GM06990 (cell line): ENCODE data around the gene PLS3.
A peak's percentile ranks its signal among the peaks of the same experiment; 100 is the strongest.

Experiments used
- DNase-seq: peaks from one replicate; pipeline ENCODE4 v3.0.0-alpha.2; 2011; ENCODE audit not compliant: insufficient read length; ENCODE audit errors: extremely low read depth
- H3K27me3 ChIP-seq: replicated peaks from 2 replicates; pipeline ENCODE4 v1.6.0; 2011; ENCODE audit warnings: low read length; ENCODE audit not compliant: control insufficient read depth, insufficient read depth
- H3K36me3 ChIP-seq: 2 replicates; pipeline ENCODE4 v1.5.1; 2011; ENCODE audit warnings: low read length; ENCODE audit not compliant: control insufficient read depth, insufficient read depth
- H3K4me3 ChIP-seq: replicated peaks from 2 replicates; pipeline ENCODE4 v1.5.1; 2011; ENCODE audit warnings: low read depth, mild to moderate bottlenecking, control low read depth, low read length
- CTCF ChIP-seq: IDR thresholded peaks from 2 replicates; pipeline ENCODE4 v1.5.1; 2011; ENCODE audit warnings: low read length, control low read depth, mild to moderate bottlenecking, inconsistent platforms; ENCODE audit not compliant: insufficient read depth, poor library complexity, severe bottlenecking

PLS3 gene

GRCh38 chrX:115609621-115610020, 48.6 kb downstream of the PLS3 start:
- H3K27me3 ChIP-seq: no peaks in the 10 kb centered on the region
- no peak for TF ChIP-seq CTCF
- no peak for DNase-seq

DNA sequence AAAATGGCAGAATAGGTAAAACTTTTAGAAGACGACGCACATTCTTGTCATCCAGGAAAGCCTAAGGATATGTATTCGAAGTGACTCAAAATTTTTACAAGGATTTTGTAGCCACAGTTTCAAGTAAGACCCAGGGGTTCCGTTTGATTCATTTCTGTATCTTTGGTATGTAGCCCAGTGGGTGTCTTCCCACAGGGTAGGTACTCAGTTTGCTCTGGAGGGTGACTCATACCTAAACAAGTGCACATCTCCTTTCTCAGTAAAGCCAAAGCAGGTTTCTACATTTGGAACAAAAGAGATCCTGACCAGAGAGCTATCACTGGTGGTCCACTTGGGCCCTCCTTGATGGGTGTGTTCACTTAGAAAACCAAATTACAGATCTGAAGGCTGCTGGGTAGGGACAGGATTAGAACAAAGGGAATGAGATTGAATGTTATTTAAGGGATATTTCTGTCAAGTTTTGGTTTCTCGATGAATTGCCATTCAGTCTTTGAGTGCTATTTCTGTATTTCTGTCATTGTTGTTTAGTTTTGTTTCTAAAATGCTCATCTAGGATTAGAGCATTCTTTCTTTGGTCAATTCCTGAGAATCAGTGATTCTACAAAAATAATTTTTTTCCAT, 56.1 kb downstream of the PLS3 start:
- TF ChIP-seq CTCF: no peak
- no peaks in the 10 kb centered on the region for H3K27me3 ChIP-seq
- peak; percentile 78 for DNase-seq
- no peak overlapping the region for H3K4me3 ChIP-seq
- H3K36me3 ChIP-seq: no peaks in the 10 kb centered on the region

More at GRCh38 chrX:115609621-115610020, 48.6 kb downstream of the PLS3 start:
- Histone ChIP-seq H3K36me3 (no peaks in the 10 kb centered on the region), H3K4me3 (no peak overlapping the region)

GRCh38 chrX:115622534-115622933, 61.6 kb downstream of the PLS3 start:
- Histone ChIP-seq H3K27me3 (no peaks in the 10 kb centered on the region), H3K4me3 (no peak overlapping the region), H3K36me3 (no peaks in the 10 kb centered on the region)
- no peak for DNase-seq
- TF ChIP-seq CTCF: no peak

GRCh38 chrX:115624916-115625315, 63.9 kb downstream of the PLS3 start:
- Histone ChIP-seq H3K27me3 (no peaks in the 10 kb centered on the region), H3K36me3 (no peaks in the 10 kb centered on the region), H3K4me3 (no peak overlapping the region)
- no peak for DNase-seq
- no peak for TF ChIP-seq CTCF

- H3K36me3 ChIP-seq: no peaks in the 10 kb centered on the region
- no peak for DNase-seq
- TF ChIP-seq CTCF: no peak
- no peak overlapping the region for H3K4me3 ChIP-seq
- H3K27me3 ChIP-seq: no peaks in the 10 kb centered on the region
Measured at GRCh38 chrX:115625572-115626301, 64.8 kb downstream of the PLS3 start.
